Mesothelial cell of epicardium (in vitro differentiated cells): ENCODE results near the gene ANKFN1. TPM values are rescaled to one million over a fixed set of nuclear protein-coding genes. Genes with fewer than 3 reads are reported as not detected.

Experiments
- DNase-seq, 2 experiments: peaks; one replicate each; pipeline ENCODE4 v3.0.0; 2021; ENCODE audit warnings: low spot score in 2 of 2; ENCODE audit not compliant: unreplicated experiment in 2 of 2
- H3K27ac Mint-ChIP-seq: 2 replicates; pipeline ENCODE4 v1.8.0; 2021; ENCODE audit warnings: mixed read lengths
- H3K27me3 Mint-ChIP-seq: 2 replicates; pipeline ENCODE4 v1.8.0; 2021; ENCODE audit warnings: low read depth, mixed read lengths
- H3K36me3 Mint-ChIP-seq: 2 replicates; pipeline ENCODE4 v1.8.0; 2021; ENCODE audit warnings: mixed read lengths
- H3K4me1 Mint-ChIP-seq: 2 replicates; pipeline ENCODE4 v1.8.0; 2021; ENCODE audit warnings: mixed read lengths
- H3K4me3 Mint-ChIP-seq: 2 replicates; pipeline ENCODE4 v1.8.0; 2021; ENCODE audit warnings: mild to moderate bottlenecking, moderate library complexity, mixed read lengths
- H3K9me3 Mint-ChIP-seq: 2 replicates; pipeline ENCODE4 v1.8.0; 2021; ENCODE audit warnings: mixed read lengths
- total RNA-seq: library from RNA; stranded (reverse); gene quantifications from 3 replicates; pipeline ENCODE4 v1.2.1, GENCODE V29; 2021
- TF ChIP-seq, protein P1 (sequence below): fragments of 200-600 bp; sonication (generic); IDR thresholded peaks from one replicate; pipeline ENCODE4 v1.5.0; 2021; ENCODE audit warnings: antibody characterized with exemption; ENCODE audit not compliant: unreplicated experiment

The ANKFN1 gene
- total RNA-seq, 1 donor from 2014 or later = 0.34 TPM

DNA sequence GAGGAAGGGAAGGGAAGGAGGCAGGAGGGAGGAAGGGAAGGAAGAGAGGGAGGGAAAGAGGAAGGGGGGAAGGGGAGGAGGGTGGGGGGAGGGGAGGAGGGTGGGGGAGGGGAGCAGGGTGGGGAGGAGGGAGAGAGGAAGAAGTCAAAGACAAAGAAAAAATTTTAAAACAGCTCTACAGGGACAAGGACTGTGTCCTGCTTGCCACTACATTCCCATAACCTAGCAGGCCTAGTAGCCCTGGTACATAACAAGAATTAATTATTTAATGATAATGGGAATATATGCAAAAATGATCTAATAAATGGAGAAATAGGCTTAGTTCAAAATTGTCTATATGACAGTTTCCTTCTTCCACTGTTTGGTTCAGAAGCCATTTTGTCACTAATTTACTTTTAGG lies 392.7 kb downstream of the ANKFN1 start:
- DNase-seq = no peak
- H3K27ac Mint-ChIP-seq = no peak overlapping the region
- no peaks in the 10 kb centered on the region for H3K27me3 Mint-ChIP-seq
- H3K9me3 Mint-ChIP-seq = peaks cover 10% of the 10 kb centered on the region
- peaks cover 18% of the 10 kb centered on the region for H3K4me1 Mint-ChIP-seq
- TF ChIP-seq, protein P1, sequence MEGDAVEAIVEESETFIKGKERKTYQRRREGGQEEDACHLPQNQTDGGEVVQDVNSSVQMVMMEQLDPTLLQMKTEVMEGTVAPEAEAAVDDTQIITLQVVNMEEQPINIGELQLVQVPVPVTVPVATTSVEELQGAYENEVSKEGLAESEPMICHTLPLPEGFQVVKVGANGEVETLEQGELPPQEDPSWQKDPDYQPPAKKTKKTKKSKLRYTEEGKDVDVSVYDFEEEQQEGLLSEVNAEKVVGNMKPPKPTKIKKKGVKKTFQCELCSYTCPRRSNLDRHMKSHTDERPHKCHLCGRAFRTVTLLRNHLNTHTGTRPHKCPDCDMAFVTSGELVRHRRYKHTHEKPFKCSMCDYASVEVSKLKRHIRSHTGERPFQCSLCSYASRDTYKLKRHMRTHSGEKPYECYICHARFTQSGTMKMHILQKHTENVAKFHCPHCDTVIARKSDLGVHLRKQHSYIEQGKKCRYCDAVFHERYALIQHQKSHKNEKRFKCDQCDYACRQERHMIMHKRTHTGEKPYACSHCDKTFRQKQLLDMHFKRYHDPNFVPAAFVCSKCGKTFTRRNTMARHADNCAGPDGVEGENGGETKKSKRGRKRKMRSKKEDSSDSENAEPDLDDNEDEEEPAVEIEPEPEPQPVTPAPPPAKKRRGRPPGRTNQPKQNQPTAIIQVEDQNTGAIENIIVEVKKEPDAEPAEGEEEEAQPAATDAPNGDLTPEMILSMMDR = no peak
- H3K4me3 Mint-ChIP-seq = no peak overlapping the region
- H3K36me3 Mint-ChIP-seq = no peaks in the 10 kb centered on the region

DNA sequence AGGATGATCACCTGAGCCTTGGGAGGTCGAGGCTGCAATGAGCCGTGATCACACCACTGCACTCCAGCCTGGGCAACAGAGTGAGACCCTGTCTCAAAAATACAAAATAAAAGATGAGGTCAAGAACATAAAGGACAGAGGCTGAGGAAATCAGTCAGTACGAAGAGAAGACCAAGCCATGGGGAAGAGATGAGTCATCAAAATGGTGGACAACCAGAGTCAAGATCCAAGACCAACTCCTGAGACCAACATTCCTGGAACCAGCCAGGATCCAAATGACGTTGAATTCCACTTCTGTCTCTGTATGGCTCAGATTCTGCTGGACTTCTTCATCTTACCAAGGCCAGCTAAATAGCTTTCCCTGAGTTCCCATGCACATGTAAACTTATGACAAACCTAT lies 395.4 kb downstream of the ANKFN1 start:
- peaks cover 17% of the 10 kb centered on the region for H3K9me3 Mint-ChIP-seq
- DNase-seq = no peak
- peaks cover 3% of the 10 kb centered on the region for H3K27me3 Mint-ChIP-seq
- TF ChIP-seq, protein P1 = no peak
- no peak overlapping the region for H3K4me3 Mint-ChIP-seq
- no peak overlapping the region for H3K27ac Mint-ChIP-seq
- H3K4me1 Mint-ChIP-seq = peaks cover 2% of the 10 kb centered on the region
- no peaks in the 10 kb centered on the region for H3K36me3 Mint-ChIP-seq

DNA sequence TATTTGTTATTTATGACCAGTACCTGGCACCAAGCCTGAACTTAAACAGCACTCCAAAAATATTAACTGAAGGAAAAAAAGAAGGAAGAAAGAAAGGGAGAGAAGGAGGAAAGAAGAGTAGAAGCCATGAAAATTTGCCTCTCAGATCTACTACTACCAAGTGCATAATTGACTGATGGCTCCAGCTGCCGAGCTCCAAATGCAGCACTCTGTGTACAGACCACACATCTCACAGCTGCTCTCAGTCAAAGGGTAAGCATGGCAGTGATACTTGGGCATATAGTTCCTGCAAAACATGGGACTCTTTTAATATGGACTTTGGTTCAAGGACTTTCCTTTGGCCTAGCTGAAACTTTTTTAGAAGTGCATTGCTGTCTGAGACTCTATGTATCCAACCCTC lies 396.2 kb downstream of the ANKFN1 start:
- peaks cover 17% of the 10 kb centered on the region for H3K9me3 Mint-ChIP-seq
- H3K27ac Mint-ChIP-seq = no peak overlapping the region
- no peak overlapping the region for H3K4me3 Mint-ChIP-seq
- H3K4me1 Mint-ChIP-seq = no peaks in the 10 kb centered on the region
- no peak for DNase-seq
- no peaks in the 10 kb centered on the region for H3K36me3 Mint-ChIP-seq
- peaks cover 3% of the 10 kb centered on the region for H3K27me3 Mint-ChIP-seq
- TF ChIP-seq, protein P1 = no peak

DNA sequence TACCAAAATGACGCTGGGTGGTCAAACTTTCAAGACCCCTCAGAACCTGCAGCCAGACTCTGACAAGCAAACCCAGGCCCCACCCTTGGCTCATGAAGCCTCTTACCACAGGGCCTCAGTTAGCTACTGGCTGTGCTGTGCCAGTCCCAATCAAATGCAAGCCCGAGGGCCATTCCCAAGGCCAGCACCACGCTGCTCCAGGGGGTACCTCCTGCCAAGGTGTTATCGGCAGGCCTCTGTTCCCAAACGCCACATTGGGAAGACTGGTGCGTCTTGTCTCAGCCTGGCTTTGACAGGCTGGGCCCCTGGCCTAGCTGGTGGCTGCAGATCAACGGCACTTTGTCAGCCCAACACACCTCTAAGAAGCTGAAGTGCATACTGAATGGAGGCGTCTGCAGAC lies 404.4 kb downstream of the ANKFN1 start:
- H3K36me3 Mint-ChIP-seq = no peaks in the 10 kb centered on the region
- TF ChIP-seq, protein P1 = no peak
- H3K4me1 Mint-ChIP-seq = no peaks in the 10 kb centered on the region
- no peak overlapping the region for H3K27ac Mint-ChIP-seq
- H3K4me3 Mint-ChIP-seq = no peak overlapping the region
- H3K9me3 Mint-ChIP-seq = peaks cover 11% of the 10 kb centered on the region
- DNase-seq = no peak
- peaks cover 2% of the 10 kb centered on the region for H3K27me3 Mint-ChIP-seq

DNA sequence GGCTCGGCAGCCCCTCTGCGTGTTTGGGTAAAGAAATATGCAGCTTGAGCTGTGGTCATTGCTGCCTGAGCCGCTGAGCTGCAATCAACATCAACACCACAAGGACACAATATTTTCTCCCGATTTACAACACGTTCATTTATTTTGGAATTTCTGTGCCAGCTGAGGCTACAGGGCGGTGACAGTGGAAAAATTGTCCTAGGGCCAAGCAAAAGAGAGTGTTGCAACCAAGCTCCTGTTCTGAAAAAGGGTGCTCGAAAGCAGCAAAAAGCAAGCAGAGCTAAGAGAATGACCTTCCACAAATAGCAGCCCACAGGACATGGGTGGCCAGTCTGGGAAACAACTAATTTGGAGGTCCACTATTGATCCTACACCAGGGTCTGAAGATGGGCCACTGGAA lies 404.8 kb downstream of the ANKFN1 start:
- DNase-seq = no peak
- H3K9me3 Mint-ChIP-seq = peaks cover 11% of the 10 kb centered on the region

More for the DNA sequence above, 404.8 kb downstream of the ANKFN1 start:
- H3K36me3 Mint-ChIP-seq = no peaks in the 10 kb centered on the region
- no peak overlapping the region for H3K27ac Mint-ChIP-seq
- TF ChIP-seq, protein P1 = no peak
- no peaks in the 10 kb centered on the region for H3K4me1 Mint-ChIP-seq
- peaks cover 2% of the 10 kb centered on the region for H3K27me3 Mint-ChIP-seq
- H3K4me3 Mint-ChIP-seq = no peak overlapping the region
